Caco-2 (cell line): Measurements from ENCODE around the gene BATF3. TPM values are rescaled to one million over a fixed set of nuclear protein-coding genes. Genes with fewer than 3 reads are reported as not detected.

Source experiments
- BruUV-seq: library from RNA; stranded (reverse); fragments of 400-500 nt; replicated peaks from 2 replicates; lab custom pipeline; 2021; lab: Mats Ljungman, UMichigan
- CTCF ChIA-PET: fragments of 300-600 bp; sonication (Branson Sonifier 250); formaldehyde crosslinking; loops from one replicate; lab custom pipeline; 2022; ENCODE audit warnings: antibody characterized with exemption; lab: Charles Lee
- POLR2A ChIA-PET: fragments of 300-600 bp; sonication (Branson Sonifier 250); formaldehyde crosslinking; loops from one replicate; lab custom pipeline; 2022; ENCODE audit warnings: antibody characterized with exemption; lab: Charles Lee
- DNase-seq, 2 experiments: peaks; one replicate each; pipeline versions ENCODE4 v3.0.0 to v3.0.0-alpha.2; 2020 to 2022
- H3K27me3 ChIP-seq: replicated peaks from 2 replicates; pipeline ENCODE4 v1.6.0; 2011; ENCODE audit warnings: low read length; ENCODE audit not compliant: control insufficient read depth, insufficient read depth
- H3K36me3 ChIP-seq: 2 replicates; pipeline ENCODE4 v1.5.1; 2011; ENCODE audit warnings: low read length; ENCODE audit not compliant: control insufficient read depth, insufficient read depth
- H3K4me1 ChIP-seq: fragments of 250-450 bp; sonication (Bioruptor Pico); 2 replicates; pipeline ENCODE4 v1.5.1; 2020; ENCODE audit warnings: mild to moderate bottlenecking
- H3K4me3 ChIP-seq: 2 replicates; pipeline ENCODE4 v1.5.1; 2011; ENCODE audit warnings: low read depth, mild to moderate bottlenecking, control low read depth, low read length
- H3K9me3 ChIP-seq: fragments of 250-450 bp; sonication (Bioruptor Pico); 2 replicates; pipeline ENCODE4 v1.5.1; 2020; ENCODE audit warnings: mild to moderate bottlenecking, moderate library complexity
- H3K27ac Mint-ChIP-seq: one replicate; pipeline ENCODE4 v1.8.0; 2022; ENCODE audit warnings: mixed read lengths; ENCODE audit not compliant: unreplicated experiment
- H3K27me3 Mint-ChIP-seq: one replicate; pipeline ENCODE4 v1.8.0; 2022; ENCODE audit warnings: mixed read lengths; ENCODE audit not compliant: insufficient read depth, unreplicated experiment
- H3K36me3 Mint-ChIP-seq: one replicate; pipeline ENCODE4 v1.8.0; 2022; ENCODE audit warnings: mild to moderate bottlenecking, mixed read lengths; ENCODE audit not compliant: insufficient read depth, unreplicated experiment
- H3K4me1 Mint-ChIP-seq: one replicate; pipeline ENCODE4 v1.8.0; 2022; ENCODE audit warnings: low read depth, mixed read lengths; ENCODE audit not compliant: unreplicated experiment
- H3K4me3 Mint-ChIP-seq: one replicate; pipeline ENCODE4 v1.8.0; 2022; ENCODE audit warnings: mild to moderate bottlenecking, moderate library complexity, mixed read lengths; ENCODE audit not compliant: unreplicated experiment
- H3K9me3 Mint-ChIP-seq: one replicate; pipeline ENCODE4 v1.8.0; 2022; ENCODE audit warnings: mixed read lengths; ENCODE audit not compliant: unreplicated experiment
- CTCF ChIP-seq, 2 experiments: fragments of 200-600 bp in 1 of 2; IDR thresholded peaks; 1 replicate in 1 of 2; 2 replicates in 1 of 2; pipeline versions ENCODE4 v1.5.1 to v1.8.0; 2011 to 2022; ENCODE audit warnings: antibody characterized with exemption in 1 of 2, control low read depth in 1 of 2, inconsistent platforms in 1 of 2, low read depth in 1 of 2, low read length in 1 of 2, mild to moderate bottlenecking in 1 of 2, moderate library complexity in 1 of 2; ENCODE audit not compliant: insufficient read depth in 1 of 2, severe bottlenecking in 1 of 2, unreplicated experiment in 1 of 2
- intact Hi-C: fragments of 100-400 bp; cut with micrococcal nuclease; formaldehyde crosslinking; loops from one replicate; pipeline ENCODE4 v1.10.0; 2022; ENCODE audit not compliant: unreplicated experiment
- total RNA-seq: library from RNA; stranded (reverse); gene quantifications from 2 replicates; pipeline ENCODE4 v1.2.3, GENCODE V29; 2022

The BATF3 gene
- total RNA-seq, 1 experiment from 2014 or later = 0.23 TPM

- no peaks in the 10 kb centered on the region for H3K36me3 Mint-ChIP-seq
- no peak overlapping the region for H3K4me3 Mint-ChIP-seq
- ChIA-PET POLR2A (no interaction called here), CTCF (no interaction called here)
- Histone ChIP-seq H3K4me3 (no peak overlapping the region), H3K9me3 (0 out of 2 replicates have a peak, but pooled peaks cover 8% of the 10 kb centered on the region), H3K36me3 (no peaks in the 10 kb centered on the region), H3K27me3 (no peaks in the 10 kb centered on the region), H3K4me1 (no peaks in the 10 kb centered on the region)
- no peak for TF ChIP-seq CTCF (IDR thresholded peaks at IDR 0.05; ENCODE audit: insufficient read depth in 1 of 2, low read depth in 1 of 2, low read length in 1 of 2, severe bottlenecking in 1 of 2, unreplicated experiment in 1 of 2)
- no peak for DNase-seq
- no peak overlapping the region for H3K27ac Mint-ChIP-seq
- BruUV-seq = no TSS peak
- H3K4me1 Mint-ChIP-seq = no peaks in the 10 kb centered on the region
- peaks cover 13% of the 10 kb centered on the region for H3K27me3 Mint-ChIP-seq
- peaks cover 13% of the 10 kb centered on the region for H3K9me3 Mint-ChIP-seq
- intact Hi-C loops = no loop called here
Measured at GRCh38 chr1:212638492-212639151, 61.0 kb downstream of the BATF3 start.

GRCh38 chr1:212637902-212638301 is 61.7 kb downstream of the BATF3 start:
- intact Hi-C loops = no loop called here

More at GRCh38 chr1:212637902-212638301, 61.7 kb downstream of the BATF3 start:
- no peak overlapping the region for H3K4me3 ChIP-seq
- no peak for TF ChIP-seq CTCF (IDR thresholded peaks at IDR 0.05; ENCODE audit: insufficient read depth in 1 of 2, low read depth in 1 of 2, low read length in 1 of 2, severe bottlenecking in 1 of 2, unreplicated experiment in 1 of 2)
- ChIA-PET POLR2A (no interaction called here), CTCF (no interaction called here)
- Mint-ChIP-seq H3K27ac (no peak overlapping the region), H3K36me3 (no peaks in the 10 kb centered on the region), H3K9me3 (peaks cover 13% of the 10 kb centered on the region), H3K4me3 (no peak overlapping the region), H3K4me1 (no peaks in the 10 kb centered on the region), H3K27me3 (peaks cover 13% of the 10 kb centered on the region)
- DNase-seq = no peak
- BruUV-seq = no TSS peak
- H3K27me3 ChIP-seq = no peaks in the 10 kb centered on the region
- no peaks in the 10 kb centered on the region for H3K4me1 ChIP-seq
- 0 out of 2 replicates have a peak, but pooled peaks cover 8% of the 10 kb centered on the region for H3K9me3 ChIP-seq
- no peaks in the 10 kb centered on the region for H3K36me3 ChIP-seq

Other genes starting within 250 kb of the BATF3 start
- gene ATF3, start 91.1 kb downstream of the BATF3 start, total RNA-seq = 21.8 and 25.8 TPM in 2 replicates
- 35.9 and 45.6 TPM in 2 replicates for gene NSL1, start 91.9 kb upstream of the BATF3 start, total RNA-seq
- gene TATDN3, start 92.1 kb upstream of the BATF3 start, total RNA-seq = 9.6 and 12.4 TPM in 2 replicates
- not detected in 2 replicates for gene SPATA45, start 147.8 kb upstream of the BATF3 start, total RNA-seq
- gene FLVCR1, start 158.4 kb upstream of the BATF3 start, total RNA-seq = 30.8 and 36.3 TPM in 2 replicates